ENCODE measurements around the gene FOXR1.

DNA sequence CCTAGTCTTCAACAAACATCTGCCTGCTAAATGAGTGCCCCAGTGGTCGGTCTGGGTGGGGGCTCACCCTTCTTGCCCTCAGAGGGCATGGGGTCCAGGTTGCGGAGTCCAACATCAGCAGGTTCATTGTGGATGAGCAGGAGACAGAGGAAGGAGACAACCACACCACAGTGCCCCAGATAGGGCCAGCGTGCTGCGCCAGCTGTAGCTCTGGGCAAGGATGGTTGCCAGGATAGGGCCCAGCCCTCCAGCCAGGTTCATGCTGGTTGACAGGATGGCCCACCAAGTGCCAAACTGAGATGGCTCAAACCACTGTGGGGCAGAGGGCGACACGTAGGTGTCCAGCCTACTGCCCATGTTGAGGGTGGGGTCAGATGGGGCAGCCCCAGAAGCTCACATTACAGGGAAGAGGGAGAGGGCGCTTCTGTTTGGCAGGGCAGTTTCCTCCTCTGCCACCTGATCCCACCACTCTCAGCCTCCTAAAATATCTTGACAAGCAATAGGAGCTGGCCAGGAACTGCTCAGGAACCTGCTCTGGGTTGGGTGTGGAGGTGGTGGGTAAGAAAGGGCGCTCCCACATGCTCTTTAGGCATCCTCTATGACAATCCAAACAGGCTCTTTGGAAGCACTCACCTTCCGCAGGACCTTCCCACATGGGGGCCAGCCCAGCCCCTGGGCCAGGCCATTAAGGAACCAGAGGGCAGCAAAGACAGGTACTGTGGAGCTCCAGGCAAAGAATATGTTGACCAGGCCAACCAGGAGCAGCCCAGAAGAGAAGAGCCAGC lies 56.2 kb downstream of the FOXR1 start:
- TF ChIP-seq, protein P1, sequence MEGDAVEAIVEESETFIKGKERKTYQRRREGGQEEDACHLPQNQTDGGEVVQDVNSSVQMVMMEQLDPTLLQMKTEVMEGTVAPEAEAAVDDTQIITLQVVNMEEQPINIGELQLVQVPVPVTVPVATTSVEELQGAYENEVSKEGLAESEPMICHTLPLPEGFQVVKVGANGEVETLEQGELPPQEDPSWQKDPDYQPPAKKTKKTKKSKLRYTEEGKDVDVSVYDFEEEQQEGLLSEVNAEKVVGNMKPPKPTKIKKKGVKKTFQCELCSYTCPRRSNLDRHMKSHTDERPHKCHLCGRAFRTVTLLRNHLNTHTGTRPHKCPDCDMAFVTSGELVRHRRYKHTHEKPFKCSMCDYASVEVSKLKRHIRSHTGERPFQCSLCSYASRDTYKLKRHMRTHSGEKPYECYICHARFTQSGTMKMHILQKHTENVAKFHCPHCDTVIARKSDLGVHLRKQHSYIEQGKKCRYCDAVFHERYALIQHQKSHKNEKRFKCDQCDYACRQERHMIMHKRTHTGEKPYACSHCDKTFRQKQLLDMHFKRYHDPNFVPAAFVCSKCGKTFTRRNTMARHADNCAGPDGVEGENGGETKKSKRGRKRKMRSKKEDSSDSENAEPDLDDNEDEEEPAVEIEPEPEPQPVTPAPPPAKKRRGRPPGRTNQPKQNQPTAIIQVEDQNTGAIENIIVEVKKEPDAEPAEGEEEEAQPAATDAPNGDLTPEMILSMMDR (IDR thresholded peaks at IDR 0.05) = no peak
- TF ChIP-seq EZH2phosphoT487 (IDR thresholded peaks at IDR 0.05) = no peak
- TF ChIP-seq EZH2 (IDR thresholded peaks at IDR 0.05) = no peak
